Kidney epithelial cell (primary cell): Measurements from ENCODE around the gene ZFR2. TPM values are rescaled to one million over a fixed set of nuclear protein-coding genes. Genes with fewer than 3 reads are reported as not detected.
"Not testable (repeated sequence)": the region's sequence is repeated elsewhere in the genome, so short reads cannot be mapped to it uniquely, and the experiment has no call there.

Experiments used
- DNase-seq: peaks from one replicate; pipeline ENCODE4 v3.0.0-alpha.2; 2010; ENCODE audit warnings: low read depth
- H3K27me3 ChIP-seq: 2 replicates; pipeline ENCODE4 v1.6.0; 2011; ENCODE audit warnings: low read length; ENCODE audit not compliant: control insufficient read depth, insufficient read depth
- H3K36me3 ChIP-seq: 2 replicates; pipeline ENCODE4 v1.5.1; 2011; ENCODE audit warnings: low read length; ENCODE audit not compliant: control insufficient read depth, insufficient read depth
- H3K4me3 ChIP-seq: 2 replicates; pipeline ENCODE4 v1.5.1; 2011; ENCODE audit warnings: low read depth, mild to moderate bottlenecking, control low read depth, low read length
- CTCF ChIP-seq: IDR thresholded peaks from 2 replicates; pipeline ENCODE4 v1.5.1; 2011; ENCODE audit warnings: mild to moderate bottlenecking, moderate library complexity, low read length, control low read depth, inconsistent platforms; ENCODE audit not compliant: insufficient read depth, poor library complexity, severe bottlenecking
- total RNA-seq: library from RNA; depleted of rRNA; stranded (reverse); fragments of >200 nt; gene quantifications from 2 replicates; pipeline ENCODE4 v1.2.3, GENCODE V29; 2015

Gene ZFR2
- total RNA-seq, 1 donor from 2014 or later = 0.17 TPM

- TF ChIP-seq CTCF = no peak
- no peak for DNase-seq
- Histone ChIP-seq H3K4me3 (peak overlapping the region; percentile 96), H3K36me3 (no peaks in the 10 kb centered on the region), H3K27me3 (no peaks in the 10 kb centered on the region)
These were observed 107.9 kb downstream of the ZFR2 start for GRCh38 chr19:3760871-3761361.

GRCh38 chr19:3759482-3760254 lies 109.2 kb downstream of the ZFR2 start:
- H3K36me3 ChIP-seq = no peaks in the 10 kb centered on the region
- no peak overlapping the region for H3K4me3 ChIP-seq
- DNase-seq = no peak
- no peaks in the 10 kb centered on the region for H3K27me3 ChIP-seq
- no peak for TF ChIP-seq CTCF

- not testable (repeated sequence) for DNase-seq, H3K36me3 ChIP-seq, H3K27me3 ChIP-seq, H3K4me3 ChIP-seq
These were observed 110.5 kb downstream of the ZFR2 start for GRCh38 chr19:3758297-3758696.

- DNase-seq, H3K4me3 ChIP-seq, H3K36me3 ChIP-seq, H3K27me3 ChIP-seq: not testable (repeated sequence)
These were observed 111.1 kb downstream of the ZFR2 start for GRCh38 chr19:3757705-3758104.

Other genes with a start within 250 kb of the ZFR2 start
- 46.6 and 48.7 TPM in 2 replicates for gene CACTIN, start 242.2 kb downstream of the ZFR2 start, total RNA-seq
- gene PIP5K1C, start 168.6 kb downstream of the ZFR2 start, total RNA-seq = 26.5 and 26.6 TPM in 2 replicates
- gene TJP3, start 160.7 kb downstream of the ZFR2 start, total RNA-seq = 1.7 and 7.8 TPM in 2 replicates
- 39.7 and 50.5 TPM in 2 replicates for gene APBA3, start 107.3 kb downstream of the ZFR2 start, total RNA-seq
- 48.4 and 120 TPM in 2 replicates for gene MRPL54, start 106.4 kb downstream of the ZFR2 start, total RNA-seq
- gene RAX2, start 96.8 kb downstream of the ZFR2 start, total RNA-seq = not detected in 2 replicates
- 0.50 and 1.2 TPM in 2 replicates for gene MATK, start 82.7 kb downstream of the ZFR2 start, total RNA-seq
- 0.14 TPM in 1 of 2 replicates, not detected in the other for gene ATCAY, start 11.6 kb upstream of the ZFR2 start, total RNA-seq
- not detected in 2 replicates for gene NMRK2, start 64.0 kb upstream of the ZFR2 start, total RNA-seq
- gene DAPK3, start 102.1 kb upstream of the ZFR2 start, total RNA-seq = 155 and 199 TPM in 2 replicates
- gene EEF2, start 116.4 kb upstream of the ZFR2 start, total RNA-seq = 3,492 and 3,925 TPM in 2 replicates
- gene PIAS4, start 138.7 kb upstream of the ZFR2 start, total RNA-seq = 38.1 and 43.7 TPM in 2 replicates
- gene ZBTB7A, start 197.9 kb upstream of the ZFR2 start, total RNA-seq = 39.9 and 43.3 TPM in 2 replicates